H9 (cell line): Measurements from ENCODE around the gene HLA-DOA. TPM values are rescaled to one million over a fixed set of nuclear protein-coding genes. Genes with fewer than 3 reads are reported as not detected.

Experiments
- DNase-seq: peaks from one replicate; pipeline ENCODE4 v3.0.0-alpha.2; 2017
- H2AFZ ChIP-seq: one replicate; pipeline ENCODE4 v1.6.1; 2013; ENCODE audit warnings: mild to moderate bottlenecking, low read length, control low read depth, moderate library complexity
- H2AK5ac ChIP-seq: 2 replicates; pipeline ENCODE4 v1.6.1; 2013; ENCODE audit warnings: low read length, control low read depth, mixed read lengths; ENCODE audit not compliant: insufficient read length
- H2BK120ac ChIP-seq: one replicate; pipeline ENCODE4 v1.6.1; 2013; ENCODE audit warnings: low read depth, mild to moderate bottlenecking, low read length, control low read depth, inconsistent platforms; ENCODE audit not compliant: poor library complexity, severe bottlenecking
- H2BK12ac ChIP-seq: 2 replicates; pipeline ENCODE4 v1.6.1; 2013; ENCODE audit warnings: low read length, control low read depth, mixed read lengths, low read depth; ENCODE audit not compliant: insufficient read length
- H2BK15ac ChIP-seq: 2 replicates; pipeline ENCODE4 v1.6.1; 2013; ENCODE audit warnings: low read depth, low read length, control low read depth
- H2BK20ac ChIP-seq: one replicate; pipeline ENCODE4 v1.6.1; 2013; ENCODE audit warnings: low read depth, mild to moderate bottlenecking, low read length, control low read depth, inconsistent platforms; ENCODE audit not compliant: poor library complexity, severe bottlenecking
- H2BK5ac ChIP-seq: 2 replicates; pipeline ENCODE4 v1.6.1; 2013; ENCODE audit warnings: low read length, control low read depth, mixed read lengths; ENCODE audit not compliant: insufficient read length
- H3K14ac ChIP-seq: 2 replicates; pipeline ENCODE4 v1.6.1; 2013; ENCODE audit warnings: low read length, control low read depth; ENCODE audit not compliant: insufficient read depth
- H3K18ac ChIP-seq: 2 replicates; pipeline ENCODE4 v1.6.1; 2013; ENCODE audit warnings: low read depth, mild to moderate bottlenecking, mixed read lengths, low read length, control low read depth; ENCODE audit not compliant: insufficient read length
- H3K23ac ChIP-seq: 2 replicates; pipeline ENCODE4 v1.6.1; 2013; ENCODE audit warnings: low read length, control low read depth, mixed read lengths, low read depth; ENCODE audit not compliant: insufficient read length
- H3K23me2 ChIP-seq: 2 replicates; pipeline ENCODE4 v1.6.1; 2013; ENCODE audit warnings: low read depth, mild to moderate bottlenecking, mixed read lengths, low read length, control low read depth; ENCODE audit not compliant: insufficient read length, poor library complexity, severe bottlenecking
- H3K27ac ChIP-seq: 2 replicates; pipeline ENCODE4 v1.5.1; 2013; ENCODE audit warnings: low read length, control low read depth, mixed read lengths, low read depth; ENCODE audit not compliant: insufficient read length
- H3K27me3 ChIP-seq: 2 replicates; pipeline ENCODE4 v1.6.1; 2013; ENCODE audit warnings: low read length, control low read depth, inconsistent platforms; ENCODE audit not compliant: insufficient read depth
- H3K4ac ChIP-seq: 2 replicates; pipeline ENCODE4 v1.6.1; 2013; ENCODE audit warnings: low read depth, mild to moderate bottlenecking, control low read depth, inconsistent platforms, low read length, moderate library complexity
- H3K4me1 ChIP-seq: 2 replicates; pipeline ENCODE4 v1.6.1; 2013; ENCODE audit warnings: low read length, control low read depth, inconsistent platforms; ENCODE audit not compliant: insufficient read depth
- H3K4me2 ChIP-seq: 2 replicates; pipeline ENCODE4 v1.6.1; 2013; ENCODE audit warnings: low read length, control low read depth, mixed read lengths; ENCODE audit not compliant: insufficient read length, insufficient read depth
- H3K56ac ChIP-seq: 2 replicates; pipeline ENCODE4 v1.6.1; 2013; ENCODE audit warnings: low read depth, mild to moderate bottlenecking, mixed read lengths, low read length, control low read depth; ENCODE audit not compliant: insufficient read length
- H3K79me1 ChIP-seq: 2 replicates; pipeline ENCODE4 v1.6.1; 2013; ENCODE audit warnings: low read depth, mild to moderate bottlenecking, moderate library complexity, low read length, control low read depth, inconsistent platforms; ENCODE audit not compliant: insufficient read depth, poor library complexity, severe bottlenecking
- H3K79me2 ChIP-seq: 2 replicates; pipeline ENCODE4 v1.6.1; 2013; ENCODE audit warnings: low read length, control low read depth, inconsistent platforms; ENCODE audit not compliant: insufficient read depth
- H3K9ac ChIP-seq: 2 replicates; pipeline ENCODE4 v1.6.1; 2013; ENCODE audit warnings: low read length, control low read depth, mixed read lengths; ENCODE audit not compliant: insufficient read length; ENCODE audit errors: extremely low read depth
- H3K9me3 ChIP-seq: one replicate; pipeline ENCODE4 v1.6.1; 2013; ENCODE audit warnings: low read depth, low read length, inconsistent platforms; ENCODE audit not compliant: control insufficient read depth
- H3T11ph ChIP-seq: one replicate; pipeline ENCODE4 v1.6.1; 2013; ENCODE audit warnings: mild to moderate bottlenecking, low read length, control low read depth, inconsistent platforms
- H4K20me1 ChIP-seq: one replicate; pipeline ENCODE4 v1.6.1; 2013; ENCODE audit not compliant: control insufficient read depth, insufficient read length, insufficient read depth
- H4K5ac ChIP-seq: 2 replicates; pipeline ENCODE4 v1.6.1; 2013; ENCODE audit warnings: low read depth, mild to moderate bottlenecking, mixed read lengths, low read length, control low read depth; ENCODE audit not compliant: insufficient read length
- H4K8ac ChIP-seq: replicated peaks from 2 replicates; pipeline ENCODE4 v1.6.1; 2013; ENCODE audit warnings: low read length, control low read depth, mixed read lengths, low read depth; ENCODE audit not compliant: insufficient read length
- H4K91ac ChIP-seq: 2 replicates; pipeline ENCODE4 v1.6.1; 2013; ENCODE audit warnings: low read depth, mild to moderate bottlenecking, moderate library complexity, mixed read lengths, low read length, control low read depth; ENCODE audit not compliant: insufficient read length
- H3K27ac Mint-ChIP-seq, 3 experiments: 2 replicates in 2 of 3; 3 replicates in 1 of 3; pipeline ENCODE4 v1.8.0; 2020 to 2021; ENCODE audit warnings: mixed read lengths in 3 of 3, mild to moderate bottlenecking in 1 of 3, moderate library complexity in 1 of 3
- H3K27me3 Mint-ChIP-seq: 2 replicates; pipeline ENCODE4 v1.8.0; 2021; ENCODE audit warnings: low read depth, mild to moderate bottlenecking, moderate library complexity, mixed read lengths
- H3K36me3 Mint-ChIP-seq, 3 experiments: 2 replicates in 2 of 3; 3 replicates in 1 of 3; pipeline ENCODE4 v1.8.0; 2020 to 2021; ENCODE audit warnings: low read depth in 3 of 3, mixed read lengths in 3 of 3; ENCODE audit not compliant: insufficient read depth in 1 of 3
- H3K4me1 Mint-ChIP-seq, 2 experiments: 2 replicates each; pipeline ENCODE4 v1.8.0; 2020; ENCODE audit warnings: mixed read lengths in 2 of 2
- H3K4me3 Mint-ChIP-seq, 2 experiments: 2 replicates in 1 of 2; 3 replicates in 1 of 2; pipeline ENCODE4 v1.8.0; 2020 to 2021; ENCODE audit warnings: mild to moderate bottlenecking in 2 of 2, mixed read lengths in 2 of 2, moderate library complexity in 1 of 2
- H3K9me3 Mint-ChIP-seq, 2 experiments: 2 replicates in 1 of 2; 3 replicates in 1 of 2; pipeline ENCODE4 v1.8.0; 2020; ENCODE audit warnings: mild to moderate bottlenecking in 2 of 2, mixed read lengths in 2 of 2, moderate library complexity in 1 of 2
- WGBS: extraction: QIAGEN DNeasy Blood & Tissue Kit; methylation state at CpG from one replicate; pipeline ENCODE4 v1.1.7; 2013; ENCODE audit warnings: missing lambda C conversion rate, low lambda C conversion rate, mixed read lengths; ENCODE audit not compliant: insufficient read length; ENCODE audit errors: extremely low coverage; 5-methylcytosine and 5-hydroxymethylcytosine counted together
- total RNA-seq: library from RNA; stranded (reverse); gene quantifications from 2 replicates; pipeline ENCODE4 v1.2.1, GENCODE V29; 2021
- TF ChIP-seq, protein P1 (sequence below): fragments of 200-600 bp; sonication (generic); conservative IDR thresholded peaks from 3 replicates; pipeline ENCODE4 v1.8.0; 2021; ENCODE audit warnings: antibody characterized with exemption, mild to moderate bottlenecking

Gene HLA-DOA
- total RNA-seq, 1 experiment from 2014 or later = 15.6 TPM

DNA sequence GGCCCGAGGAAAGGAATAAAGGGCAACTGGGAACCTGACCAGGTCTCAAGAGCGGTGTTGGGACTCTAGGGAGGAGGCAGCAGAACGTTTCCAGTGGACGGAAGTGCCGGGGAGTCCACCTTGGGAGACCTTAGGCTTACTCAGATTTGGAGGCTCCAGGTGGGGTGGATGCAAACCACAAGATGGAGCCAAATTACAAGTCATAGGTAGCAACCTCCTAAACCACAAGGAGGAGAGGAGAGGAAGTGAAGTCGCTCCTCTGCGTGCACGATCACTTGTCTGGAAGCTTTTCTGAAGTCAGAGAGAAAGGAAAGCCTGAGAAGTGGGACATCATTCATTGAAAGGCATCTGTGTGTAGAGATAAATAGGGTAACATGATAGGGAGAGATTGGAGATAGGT, 9.3 kb downstream of the HLA-DOA start:
- Mint-ChIP-seq H3K36me3 (no peaks in the 10 kb centered on the region), H3K27ac (no peak overlapping the region), H3K9me3 (no peaks in the 10 kb centered on the region), H3K4me1 (peaks cover 4% of the 10 kb centered on the region in 2 experiments), H3K27me3 (peaks cover 20% of the 10 kb centered on the region), H3K4me3 (no peak overlapping the region)
- Histone ChIP-seq H2BK15ac (no peak overlapping the region), H3K4ac (no peak overlapping the region), H4K20me1 (no peaks in the 10 kb centered on the region), H2BK120ac (no peak overlapping the region), H4K91ac (no peak overlapping the region), H3K23ac (no peak overlapping the region), H3K56ac (no peak overlapping the region), H4K5ac (no peak overlapping the region), H3K23me2 (no peaks in the 10 kb centered on the region), H3K18ac (no peak overlapping the region), H3K79me2 (no peaks in the 10 kb centered on the region), H3K9me3 (no peaks in the 10 kb centered on the region), H3K79me1 (no peaks in the 10 kb centered on the region), H3K4me2 (no peak overlapping the region), H2AK5ac (no peak overlapping the region), H3K14ac (no peak overlapping the region), H2BK12ac (no peak overlapping the region), H3K4me1 (no peaks in the 10 kb centered on the region), H3K27me3 (no peaks in the 10 kb centered on the region), H2BK20ac (no peak overlapping the region), H4K8ac (no peak overlapping the region), H3T11ph (no peak overlapping the region), H2BK5ac (no peak overlapping the region), H2AFZ (no peak overlapping the region), H3K27ac (no peak overlapping the region), H3K9ac (no peak overlapping the region)
- DNase-seq = peak; percentile 81
- no CpG with 5 or more reads among the region's 8 CpGs for WGBS
- TF ChIP-seq, protein P1, sequence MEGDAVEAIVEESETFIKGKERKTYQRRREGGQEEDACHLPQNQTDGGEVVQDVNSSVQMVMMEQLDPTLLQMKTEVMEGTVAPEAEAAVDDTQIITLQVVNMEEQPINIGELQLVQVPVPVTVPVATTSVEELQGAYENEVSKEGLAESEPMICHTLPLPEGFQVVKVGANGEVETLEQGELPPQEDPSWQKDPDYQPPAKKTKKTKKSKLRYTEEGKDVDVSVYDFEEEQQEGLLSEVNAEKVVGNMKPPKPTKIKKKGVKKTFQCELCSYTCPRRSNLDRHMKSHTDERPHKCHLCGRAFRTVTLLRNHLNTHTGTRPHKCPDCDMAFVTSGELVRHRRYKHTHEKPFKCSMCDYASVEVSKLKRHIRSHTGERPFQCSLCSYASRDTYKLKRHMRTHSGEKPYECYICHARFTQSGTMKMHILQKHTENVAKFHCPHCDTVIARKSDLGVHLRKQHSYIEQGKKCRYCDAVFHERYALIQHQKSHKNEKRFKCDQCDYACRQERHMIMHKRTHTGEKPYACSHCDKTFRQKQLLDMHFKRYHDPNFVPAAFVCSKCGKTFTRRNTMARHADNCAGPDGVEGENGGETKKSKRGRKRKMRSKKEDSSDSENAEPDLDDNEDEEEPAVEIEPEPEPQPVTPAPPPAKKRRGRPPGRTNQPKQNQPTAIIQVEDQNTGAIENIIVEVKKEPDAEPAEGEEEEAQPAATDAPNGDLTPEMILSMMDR = peak; percentile 87
